Gastroesophageal sphincter (tissue), 3 donors: ENCODE data around the gene DDX10.

Source experiments
- EP300 ChIP-seq: sonication (generic); formaldehyde crosslinking; IDR thresholded peaks from one replicate; pipeline ENCODE4 v1.6.1; 2017; ENCODE audit warnings: antibody characterized with exemption, mild to moderate bottlenecking
- POLR2A ChIP-seq, 2 donors: fragments of 450-650 bp; IDR thresholded peaks; one replicate each; pipeline ENCODE4 v1.6.1; 2017; ENCODE audit warnings: antibody characterized with exemption in 2 of 2, mild to moderate bottlenecking in 2 of 2, moderate library complexity in 1 of 2
- TF ChIP-seq, protein P1 (sequence below), 4 experiments: fragments of 200-600 bp in 2 of 4; fragments of 450-650 bp in 2 of 4; sonication (generic) in 1 of 4; IDR thresholded peaks; one replicate each; pipeline ENCODE4 v1.5.1; 2017 to 2019; ENCODE audit warnings: antibody characterized with exemption in 4 of 4, mild to moderate bottlenecking in 2 of 4, moderate library complexity in 2 of 4

DNA sequence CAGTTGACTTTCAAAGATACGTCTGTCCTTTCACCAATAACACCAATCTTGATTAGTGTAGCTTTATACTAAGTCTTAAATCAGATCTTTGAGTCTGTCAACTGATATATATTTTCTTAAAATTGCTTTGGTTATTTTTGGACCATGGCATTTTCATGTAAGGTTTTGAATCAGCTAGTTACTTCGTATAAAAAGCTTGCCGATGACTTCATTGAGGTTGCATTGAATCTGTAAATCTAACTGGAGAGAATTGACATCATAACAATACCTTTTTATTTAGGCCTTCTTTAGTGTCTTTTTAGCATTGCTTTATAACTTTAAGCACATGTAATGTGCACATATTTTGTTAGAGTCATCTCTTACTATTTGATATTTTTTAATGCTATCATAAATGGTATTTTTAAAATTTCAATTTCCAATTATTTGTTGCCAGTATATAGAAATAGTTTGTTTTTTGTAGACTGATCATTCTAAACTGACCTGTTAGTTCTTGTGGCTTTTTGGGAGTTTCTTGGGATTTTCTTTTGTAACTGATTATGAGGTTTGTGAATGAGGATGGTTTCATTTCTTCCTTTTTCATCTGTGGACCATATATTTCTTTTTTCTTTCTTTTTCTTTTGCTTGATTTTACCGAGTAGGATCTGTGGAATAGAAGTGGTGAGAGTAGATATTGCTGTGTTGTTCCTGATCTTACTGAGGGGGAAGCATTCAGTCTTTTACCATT lies 61.4 kb downstream of the DDX10 start:
- TF ChIP-seq, protein P1, sequence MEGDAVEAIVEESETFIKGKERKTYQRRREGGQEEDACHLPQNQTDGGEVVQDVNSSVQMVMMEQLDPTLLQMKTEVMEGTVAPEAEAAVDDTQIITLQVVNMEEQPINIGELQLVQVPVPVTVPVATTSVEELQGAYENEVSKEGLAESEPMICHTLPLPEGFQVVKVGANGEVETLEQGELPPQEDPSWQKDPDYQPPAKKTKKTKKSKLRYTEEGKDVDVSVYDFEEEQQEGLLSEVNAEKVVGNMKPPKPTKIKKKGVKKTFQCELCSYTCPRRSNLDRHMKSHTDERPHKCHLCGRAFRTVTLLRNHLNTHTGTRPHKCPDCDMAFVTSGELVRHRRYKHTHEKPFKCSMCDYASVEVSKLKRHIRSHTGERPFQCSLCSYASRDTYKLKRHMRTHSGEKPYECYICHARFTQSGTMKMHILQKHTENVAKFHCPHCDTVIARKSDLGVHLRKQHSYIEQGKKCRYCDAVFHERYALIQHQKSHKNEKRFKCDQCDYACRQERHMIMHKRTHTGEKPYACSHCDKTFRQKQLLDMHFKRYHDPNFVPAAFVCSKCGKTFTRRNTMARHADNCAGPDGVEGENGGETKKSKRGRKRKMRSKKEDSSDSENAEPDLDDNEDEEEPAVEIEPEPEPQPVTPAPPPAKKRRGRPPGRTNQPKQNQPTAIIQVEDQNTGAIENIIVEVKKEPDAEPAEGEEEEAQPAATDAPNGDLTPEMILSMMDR (IDR thresholded peaks at IDR 0.05) = no peak
- no peak for TF ChIP-seq EP300
- TF ChIP-seq POLR2A (IDR thresholded peaks at IDR 0.05) = no peak
